ENCODE data around the gene AHCYL1.
"Not testable (repeated sequence)": the region's sequence is repeated elsewhere in the genome, so short reads cannot be mapped to it uniquely, and the experiment has no call there.

AHCYL1 gene

GRCh38 chr1:109984456-109985246 is at the start of gene AHCYL1:
Gene AHCYL1, plus strand, starts transcription at chr1:109984765. Its CDS starts 288 bp downstream, at chr1:109985053.
- peak; percentile 97 to 99 for DNase-seq

GRCh38 chr1:109935451-109935900 is 49.1 kb upstream of the AHCYL1 start:
- peak; percentile 42 to 82 for DNase-seq

- DNase-seq = no peak
These were observed 46.8 kb upstream of the AHCYL1 start for GRCh38 chr1:109937738-109938137.

GRCh38 chr1:109938556-109938955 is 46.0 kb upstream of the AHCYL1 start:
- DNase-seq = no peak

- no peak for DNase-seq
These were observed 42.1 kb upstream of the AHCYL1 start for GRCh38 chr1:109942434-109942833.

- DNase-seq = no peak
These were observed 40.0 kb upstream of the AHCYL1 start for GRCh38 chr1:109944541-109944940.

- no peak for DNase-seq
These were observed 38.1 kb upstream of the AHCYL1 start for GRCh38 chr1:109946511-109946910.

GRCh38 chr1:109947582-109948284 is 36.8 kb upstream of the AHCYL1 start:
- DNase-seq = no peak

GRCh38 chr1:109948285-109948630 is 36.3 kb upstream of the AHCYL1 start:
- DNase-seq = no peak

GRCh38 chr1:109950038-109950437 is 34.5 kb upstream of the AHCYL1 start:
- no peak for DNase-seq

GRCh38 chr1:109950509-109950908 is 34.1 kb upstream of the AHCYL1 start:
- DNase-seq = no peak

- not testable (repeated sequence) for DNase-seq
These were observed 33.1 kb upstream of the AHCYL1 start for GRCh38 chr1:109951501-109951900.

GRCh38 chr1:109954041-109954512 is 30.5 kb upstream of the AHCYL1 start:
- DNase-seq = no peak

- DNase-seq = no peak
These were observed 25.0 kb upstream of the AHCYL1 start for GRCh38 chr1:109959632-109959973.

- no peak for DNase-seq
These were observed 24.4 kb upstream of the AHCYL1 start for GRCh38 chr1:109959974-109960744.

- DNase-seq = no peak
These were observed 23.8 kb upstream of the AHCYL1 start for GRCh38 chr1:109960745-109961094.

- DNase-seq = no peak
These were observed 20.7 kb upstream of the AHCYL1 start for GRCh38 chr1:109963864-109964263.

GRCh38 chr1:109969146-109969829 is 15.3 kb upstream of the AHCYL1 start:
- DNase-seq = no peak

GRCh38 chr1:109969907-109970306 is 14.7 kb upstream of the AHCYL1 start:
- no peak for DNase-seq

GRCh38 chr1:109971559-109971958 is 13.0 kb upstream of the AHCYL1 start:
- no peak for DNase-seq

GRCh38 chr1:109974191-109974590 is 10.4 kb upstream of the AHCYL1 start:
- DNase-seq = no peak

GRCh38 chr1:109975718-109976117 is 8.8 kb upstream of the AHCYL1 start:
- DNase-seq = no peak

- DNase-seq = no peak
These were observed 7.8 kb upstream of the AHCYL1 start for GRCh38 chr1:109976762-109977161.
